Loucy (cell line): ENCODE results near the gene SEMA6B.
A peak's percentile ranks its signal among the peaks of the same experiment; 100 is the strongest.

Experiments used
- H2AFZ ChIP-seq: fragments of 200-600 bp; sonication (generic); 2 replicates; pipeline ENCODE4 v1.6.0; 2016; ENCODE audit warnings: antibody characterized with exemption, mild to moderate bottlenecking, low read length, moderate library complexity
- H3F3A ChIP-seq: fragments of 200-600 bp; 2 replicates; pipeline ENCODE4 v1.6.0; 2016; ENCODE audit warnings: antibody characterized with exemption, low read depth, mild to moderate bottlenecking
- H3K27me3 ChIP-seq: fragments of 200-600 bp; sonication (generic); 2 replicates; pipeline ENCODE4 v1.6.1; 2014; ENCODE audit warnings: low read length, mild to moderate bottlenecking; ENCODE audit not compliant: insufficient read depth, poor library complexity, severe bottlenecking
- H3K36me3 ChIP-seq: fragments of 200-600 bp; sonication (generic); 2 replicates; pipeline ENCODE4 v1.6.1; 2016; ENCODE audit warnings: low read length; ENCODE audit not compliant: insufficient read depth
- H3K4me1 ChIP-seq: fragments of 200-600 bp; sonication (generic); 2 replicates; pipeline ENCODE4 v1.5.1; 2014; ENCODE audit warnings: low read length, mild to moderate bottlenecking; ENCODE audit not compliant: insufficient read depth, poor library complexity, severe bottlenecking
- H3K4me2 ChIP-seq: fragments of 200-600 bp; sonication (generic); 2 replicates; pipeline ENCODE4 v1.6.0; 2014; ENCODE audit warnings: antibody characterized with exemption, low read length, low read depth, mild to moderate bottlenecking; ENCODE audit not compliant: poor library complexity, severe bottlenecking
- H3K4me3 ChIP-seq: fragments of 200-600 bp; sonication (generic); 2 replicates; pipeline ENCODE4 v1.5.1; 2014; ENCODE audit warnings: low read length, mild to moderate bottlenecking, mixed read lengths; ENCODE audit not compliant: poor library complexity, severe bottlenecking
- H3K79me2 ChIP-seq: fragments of 200-600 bp; sonication (generic); 2 replicates; pipeline ENCODE4 v1.6.1; 2014; ENCODE audit warnings: low read length; ENCODE audit not compliant: insufficient read depth
- H3K9ac ChIP-seq: fragments of 200-600 bp; sonication (generic); 2 replicates; pipeline ENCODE4 v1.6.0; 2014; ENCODE audit warnings: mild to moderate bottlenecking, low read depth, low read length, moderate library complexity; ENCODE audit not compliant: poor library complexity, severe bottlenecking
- H3K9me2 ChIP-seq: fragments of 200-600 bp; sonication (generic); replicated peaks from 2 replicates; pipeline ENCODE4 v1.6.1; 2016; ENCODE audit warnings: low read depth, low read length, mixed read lengths
- H3K9me3 ChIP-seq: fragments of 200-600 bp; sonication (generic); 2 replicates; pipeline ENCODE4 v1.6.1; 2014; ENCODE audit warnings: mild to moderate bottlenecking, antibody characterized with exemption, low read length, low read depth; ENCODE audit not compliant: insufficient read depth
- H4K20me1 ChIP-seq: fragments of 200-600 bp; sonication (generic); 2 replicates; pipeline ENCODE4 v1.6.0; 2014; ENCODE audit warnings: antibody characterized with exemption, low read length, mild to moderate bottlenecking; ENCODE audit not compliant: insufficient read depth, poor library complexity, severe bottlenecking
- EZH2phosphoT487 ChIP-seq: fragments of 200-600 bp; IDR thresholded peaks from 2 replicates; pipeline ENCODE4 v1.6.1; 2018; ENCODE audit warnings: antibody characterized with exemption, mild to moderate bottlenecking, moderate library complexity, borderline replicate concordance
- TF ChIP-seq, protein P1 (sequence below): fragments of 200-600 bp; sonication (generic); conservative IDR thresholded peaks from 2 replicates; pipeline ENCODE4 v1.5.1; 2014; ENCODE audit warnings: mild to moderate bottlenecking, antibody characterized with exemption, low read length

The SEMA6B gene

GRCh38 chr19:4580961-4581665 is 21.6 kb upstream of the SEMA6B start:
- peaks cover 8% of the 10 kb centered on the region for H3K4me1 ChIP-seq
- H3K9ac ChIP-seq: no peak overlapping the region
- H4K20me1 ChIP-seq: no peaks in the 10 kb centered on the region
- no peaks in the 10 kb centered on the region for H3K9me2 ChIP-seq
- no peaks in the 10 kb centered on the region for H3F3A ChIP-seq
- no peaks in the 10 kb centered on the region for H3K27me3 ChIP-seq
- H2AFZ ChIP-seq: no peak overlapping the region
- no peak for TF ChIP-seq EZH2phosphoT487
- TF ChIP-seq, protein P1, sequence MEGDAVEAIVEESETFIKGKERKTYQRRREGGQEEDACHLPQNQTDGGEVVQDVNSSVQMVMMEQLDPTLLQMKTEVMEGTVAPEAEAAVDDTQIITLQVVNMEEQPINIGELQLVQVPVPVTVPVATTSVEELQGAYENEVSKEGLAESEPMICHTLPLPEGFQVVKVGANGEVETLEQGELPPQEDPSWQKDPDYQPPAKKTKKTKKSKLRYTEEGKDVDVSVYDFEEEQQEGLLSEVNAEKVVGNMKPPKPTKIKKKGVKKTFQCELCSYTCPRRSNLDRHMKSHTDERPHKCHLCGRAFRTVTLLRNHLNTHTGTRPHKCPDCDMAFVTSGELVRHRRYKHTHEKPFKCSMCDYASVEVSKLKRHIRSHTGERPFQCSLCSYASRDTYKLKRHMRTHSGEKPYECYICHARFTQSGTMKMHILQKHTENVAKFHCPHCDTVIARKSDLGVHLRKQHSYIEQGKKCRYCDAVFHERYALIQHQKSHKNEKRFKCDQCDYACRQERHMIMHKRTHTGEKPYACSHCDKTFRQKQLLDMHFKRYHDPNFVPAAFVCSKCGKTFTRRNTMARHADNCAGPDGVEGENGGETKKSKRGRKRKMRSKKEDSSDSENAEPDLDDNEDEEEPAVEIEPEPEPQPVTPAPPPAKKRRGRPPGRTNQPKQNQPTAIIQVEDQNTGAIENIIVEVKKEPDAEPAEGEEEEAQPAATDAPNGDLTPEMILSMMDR: no peak
- H3K4me3 ChIP-seq: peak overlapping the region; percentile 58
- H3K4me2 ChIP-seq: peak overlapping the region; percentile 55
- no peaks in the 10 kb centered on the region for H3K36me3 ChIP-seq
- no peaks in the 10 kb centered on the region for H3K9me3 ChIP-seq
- H3K79me2 ChIP-seq: no peaks in the 10 kb centered on the region

- no peak overlapping the region for H3K9ac ChIP-seq
- TF ChIP-seq, protein P1: peak; percentile 32
- no peak for TF ChIP-seq EZH2phosphoT487
- H2AFZ ChIP-seq: no peak overlapping the region
- H3K27me3 ChIP-seq: no peaks in the 10 kb centered on the region
- no peaks in the 10 kb centered on the region for H3K9me3 ChIP-seq
- peaks cover 10% of the 10 kb centered on the region for H3K4me1 ChIP-seq
- no peaks in the 10 kb centered on the region for H4K20me1 ChIP-seq
- no peaks in the 10 kb centered on the region for H3K36me3 ChIP-seq
- H3F3A ChIP-seq: no peaks in the 10 kb centered on the region
- H3K9me2 ChIP-seq: no peaks in the 10 kb centered on the region
- H3K4me3 ChIP-seq: no peak overlapping the region
- H3K79me2 ChIP-seq: no peaks in the 10 kb centered on the region
- no peak overlapping the region for H3K4me2 ChIP-seq
Observed at GRCh38 chr19:4580021-4580901, 20.8 kb upstream of the SEMA6B start.

GRCh38 chr19:4579389-4579788 is 19.9 kb upstream of the SEMA6B start:
- H3K9me3 ChIP-seq: no peaks in the 10 kb centered on the region
- peaks cover 9% of the 10 kb centered on the region for H3K4me1 ChIP-seq
- no peaks in the 10 kb centered on the region for H3K36me3 ChIP-seq
- no peak for TF ChIP-seq EZH2phosphoT487
- TF ChIP-seq, protein P1: no peak
- H2AFZ ChIP-seq: no peak overlapping the region
- H3K4me3 ChIP-seq: no peak overlapping the region
- H3K27me3 ChIP-seq: no peaks in the 10 kb centered on the region
- H3K9ac ChIP-seq: no peak overlapping the region
- H3K79me2 ChIP-seq: no peaks in the 10 kb centered on the region
- no peak overlapping the region for H3K4me2 ChIP-seq
- H3F3A ChIP-seq: no peaks in the 10 kb centered on the region
- no peaks in the 10 kb centered on the region for H4K20me1 ChIP-seq
- no peaks in the 10 kb centered on the region for H3K9me2 ChIP-seq
